ENCODE data around the gene RAB44. TPM values are rescaled to one million over a fixed set of nuclear protein-coding genes. Genes with fewer than 3 reads are reported as not detected.

RAB44 gene
- polyA plus RNA-seq, 2 of the 4 experiments (the other 2 are of a cell fraction) = 0.04 to 0.09 TPM

DNA sequence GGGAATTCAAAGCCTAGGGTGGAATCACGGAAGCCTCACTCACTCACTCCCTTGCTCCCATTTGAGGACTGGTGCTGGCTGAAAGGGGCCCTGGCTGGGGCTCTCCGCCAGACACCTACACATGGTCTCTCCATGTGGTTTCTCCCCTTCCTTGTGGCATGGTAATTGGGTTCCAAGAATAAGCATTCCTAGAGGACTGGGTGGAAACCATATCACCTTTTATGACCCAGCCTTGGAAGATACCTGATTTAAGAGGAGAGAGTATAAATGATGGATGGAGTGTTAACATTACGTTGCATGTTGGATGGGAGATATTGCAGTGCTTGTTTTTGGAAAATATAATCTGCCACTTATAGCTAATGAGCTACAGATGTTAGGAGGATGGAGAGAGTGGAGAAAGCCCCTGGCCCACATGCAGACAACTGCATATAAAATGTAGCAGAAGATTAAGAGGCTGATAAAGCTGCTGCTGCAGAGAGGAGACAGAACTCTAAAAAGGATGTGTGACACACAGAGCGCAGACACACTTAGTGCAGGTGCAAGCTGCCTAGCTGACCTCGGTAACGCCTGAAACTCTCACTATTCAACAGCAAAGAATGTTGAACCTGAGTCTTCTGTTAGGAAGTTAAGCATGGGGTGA lies 42.4 kb upstream of the RAB44 start:
- POLR2A ChIA-PET = interaction anchor here (1.7 kb wide), 1 partner anchor 24 kb away, joined by 4 read pairs; the partner anchor contains the start of gene CDKN1A
- no peak overlapping the region for H3K4me2 ChIP-seq
- no peaks in the 10 kb centered on the region for H3K9me3 ChIP-seq
- H3K4me1 ChIP-seq = peaks cover 8% of the 10 kb centered on the region; the same call in 1 of the 3 replicates
- H3K27ac ChIP-seq = no peak overlapping the region
- WGBS (ENCODE audit: missing lambda C conversion rate) = 73% methylated on average over 6 of the region's 6 CpGs
- CTCF ChIA-PET = interaction anchor here (0.6 to 1.0 kb wide), 2 partner anchors 9 to 32 kb away, joined by 3 read pairs; no protein-coding TSS in a partner anchor
- no peak for ATAC-seq
- no peak for FAIRE-seq
- no peak overlapping the region for H3K4me3 ChIP-seq
- no peak for TF ChIP-seq RFX5 (IDR thresholded peaks at IDR 0.05)
- no peak for TF ChIP-seq ZSCAN20 (CRISPR knock-in tag; IDR thresholded peaks at IDR 0.05)
- TF ChIP-seq TP53 (CRISPR knock-in tag; IDR thresholded peaks at IDR 0.05) = no peak
- TF ChIP-seq CEBPB (IDR thresholded peaks at IDR 0.05) = no peak
- no peak for TF ChIP-seq CBX2 (IDR thresholded peaks at IDR 0.05; ENCODE audit: borderline replicate concordance, low read depth)
- no peak for TF ChIP-seq NR3C1 (IDR thresholded peaks at IDR 0.05)
- DNase-seq (ENCODE audit: low read depth in 1 of 2, low spot score in 1 of 2) = no peak

DNA sequence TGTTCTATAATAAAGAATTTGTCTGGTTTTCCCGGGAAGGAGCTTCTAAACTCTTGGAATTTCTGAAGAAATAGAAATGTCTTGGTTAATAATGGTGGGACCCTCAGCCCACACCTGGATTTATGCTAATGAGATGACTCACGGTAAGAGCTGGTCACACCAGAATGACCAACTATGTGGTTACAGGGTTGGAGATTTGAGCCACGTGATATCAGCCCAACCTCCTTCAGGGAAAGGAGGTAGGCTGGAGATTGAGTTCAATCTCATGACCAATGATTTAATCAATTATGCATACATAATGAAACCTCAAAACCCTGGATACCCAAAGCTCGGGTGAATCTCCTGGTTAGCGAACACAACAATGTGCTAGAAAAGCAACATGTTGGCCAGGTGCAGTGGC lies 41.2 kb upstream of the RAB44 start:
- no peak overlapping the region for H3K27ac ChIP-seq
- peaks cover 8% of the 10 kb centered on the region; the same call in 1 of the 3 replicates for H3K4me1 ChIP-seq
- WGBS (ENCODE audit: missing lambda C conversion rate) = 60% methylated on average over 5 of the region's 5 CpGs
- ChIA-PET POLR2A (interaction anchor here (1.2 kb wide), 1 partner anchor 11 kb away, joined by 3 read pairs; no protein-coding TSS in a partner anchor), CTCF (interaction anchor here (0.5 to 1.7 kb wide), 7 partner anchors 10 to 793 kb away, joined by 3 to 6 read pairs (median 3); no protein-coding TSS in a partner anchor)
- H3K4me2 ChIP-seq = no peak overlapping the region
- no peak for FAIRE-seq
- TF ChIP-seq, protein P1, sequence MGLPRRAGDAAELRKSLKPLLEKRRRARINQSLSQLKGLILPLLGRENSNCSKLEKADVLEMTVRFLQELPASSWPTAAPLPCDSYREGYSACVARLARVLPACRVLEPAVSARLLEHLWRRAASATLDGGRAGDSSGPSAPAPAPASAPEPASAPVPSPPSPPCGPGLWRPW (IDR thresholded peaks at IDR 0.05) = no peak
- TF ChIP-seq NR3C1 (IDR thresholded peaks at IDR 0.05) (no peak), SMC3 (IDR thresholded peaks at IDR 0.05) (no peak), HOXB5 (CRISPR knock-in tag; IDR thresholded peaks at IDR 0.05) (no peak), RFX5 (IDR thresholded peaks at IDR 0.05) (no peak), RCOR1 (IDR thresholded peaks at IDR 0.05; ENCODE audit: low read depth, low read length) (no peak), TP53 (CRISPR knock-in tag; IDR thresholded peaks at IDR 0.05) (no peak), RAD21 (conservative IDR thresholded peaks at IDR 0.05 in 1 of 2, IDR thresholded peaks at IDR 0.05 in 1 of 2) (no peak)
- TF ChIP-seq, protein P2, sequence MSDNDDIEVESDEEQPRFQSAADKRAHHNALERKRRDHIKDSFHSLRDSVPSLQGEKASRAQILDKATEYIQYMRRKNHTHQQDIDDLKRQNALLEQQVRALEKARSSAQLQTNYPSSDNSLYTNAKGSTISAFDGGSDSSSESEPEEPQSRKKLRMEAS (IDR thresholded peaks at IDR 0.05) = no peak
- no peak for DNase-seq (ENCODE audit: low read depth in 1 of 2, low spot score in 1 of 2)
- no peak overlapping the region for H3K4me3 ChIP-seq
- no peak for ATAC-seq
- no peaks in the 10 kb centered on the region for H3K9me3 ChIP-seq

DNA sequence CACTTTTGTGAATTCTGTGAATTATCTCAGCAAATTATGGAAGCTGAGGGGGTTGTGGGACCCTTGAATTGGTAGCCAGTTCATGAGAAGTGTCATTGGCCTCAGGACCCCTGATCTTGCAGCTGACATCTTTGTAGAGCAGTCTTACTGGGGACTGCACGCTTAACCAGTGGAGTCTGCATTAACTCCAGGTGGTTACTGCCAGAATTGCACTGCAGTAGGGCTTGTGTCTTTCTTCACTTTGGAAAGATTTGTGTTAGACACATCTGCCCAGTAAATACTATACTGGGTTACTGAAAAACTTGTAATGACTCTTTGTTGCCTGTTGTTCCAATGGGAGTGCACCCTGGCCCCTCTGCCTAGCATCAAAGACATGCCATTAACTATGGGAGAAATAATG lies 40.4 kb upstream of the RAB44 start:
- DNase-seq (ENCODE audit: low read depth in 1 of 2, low spot score in 1 of 2) = no peak
- whole genome bisulfite sequencing (ENCODE audit: missing lambda C conversion rate) = 82% methylated on average over 1 of the region's 1 CpG
- FAIRE-seq = no peak
- Histone ChIP-seq H3K4me1 (peaks cover 8% of the 10 kb centered on the region; the same call in 1 of the 3 replicates), H3K27ac (peak overlapping the region in 1 of 2 experiments; percentile 41; a peak in 1 of 6 replicates), H3K9me3 (no peaks in the 10 kb centered on the region), H3K4me3 (no peak overlapping the region), H3K4me2 (no peak overlapping the region)
- ChIA-PET CTCF (interaction anchor here (1.0 to 1.7 kb wide), 7 partner anchors 9 to 67 kb away, joined by 3 to 6 read pairs (median 3); no protein-coding TSS in a partner anchor), POLR2A (interaction anchor here (1.2 kb wide), 1 partner anchor 10 kb away, joined by 3 read pairs; no protein-coding TSS in a partner anchor)
- TF ChIP-seq EP300 (IDR thresholded peaks at IDR 0.05) = no peak
- TF ChIP-seq PHF8 (IDR thresholded peaks at IDR 0.05; ENCODE audit: borderline replicate concordance, low read depth) = no peak
- TF ChIP-seq, protein P3, sequence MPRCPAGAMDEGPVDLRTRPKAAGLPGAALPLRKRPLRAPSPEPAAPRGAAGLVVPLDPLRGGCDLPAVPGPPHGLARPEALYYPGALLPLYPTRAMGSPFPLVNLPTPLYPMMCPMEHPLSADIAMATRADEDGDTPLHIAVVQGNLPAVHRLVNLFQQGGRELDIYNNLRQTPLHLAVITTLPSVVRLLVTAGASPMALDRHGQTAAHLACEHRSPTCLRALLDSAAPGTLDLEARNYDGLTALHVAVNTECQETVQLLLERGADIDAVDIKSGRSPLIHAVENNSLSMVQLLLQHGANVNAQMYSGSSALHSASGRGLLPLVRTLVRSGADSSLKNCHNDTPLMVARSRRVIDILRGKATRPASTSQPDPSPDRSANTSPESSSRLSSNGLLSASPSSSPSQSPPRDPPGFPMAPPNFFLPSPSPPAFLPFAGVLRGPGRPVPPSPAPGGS (IDR thresholded peaks at IDR 0.05) = no peak
- TF ChIP-seq HOXB13 (CRISPR knock-in tag; IDR thresholded peaks at IDR 0.05; ENCODE audit: low read depth) = no peak
- TF ChIP-seq ZNF302 (CRISPR knock-in tag; IDR thresholded peaks at IDR 0.05) = no peak
- TF ChIP-seq, protein P2 (IDR thresholded peaks at IDR 0.05) = no peak
- no peak for TF ChIP-seq KDM5A (IDR thresholded peaks at IDR 0.05)
- no peak for TF ChIP-seq NR3C1 (IDR thresholded peaks at IDR 0.05)
- TF ChIP-seq, protein P4, sequence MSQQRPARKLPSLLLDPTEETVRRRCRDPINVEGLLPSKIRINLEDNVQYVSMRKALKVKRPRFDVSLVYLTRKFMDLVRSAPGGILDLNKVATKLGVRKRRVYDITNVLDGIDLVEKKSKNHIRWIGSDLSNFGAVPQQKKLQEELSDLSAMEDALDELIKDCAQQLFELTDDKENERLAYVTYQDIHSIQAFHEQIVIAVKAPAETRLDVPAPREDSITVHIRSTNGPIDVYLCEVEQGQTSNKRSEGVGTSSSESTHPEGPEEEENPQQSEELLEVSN (IDR thresholded peaks at IDR 0.05; ENCODE audit: borderline replicate concordance, low read depth) = no peak
- TF ChIP-seq, protein P5, sequence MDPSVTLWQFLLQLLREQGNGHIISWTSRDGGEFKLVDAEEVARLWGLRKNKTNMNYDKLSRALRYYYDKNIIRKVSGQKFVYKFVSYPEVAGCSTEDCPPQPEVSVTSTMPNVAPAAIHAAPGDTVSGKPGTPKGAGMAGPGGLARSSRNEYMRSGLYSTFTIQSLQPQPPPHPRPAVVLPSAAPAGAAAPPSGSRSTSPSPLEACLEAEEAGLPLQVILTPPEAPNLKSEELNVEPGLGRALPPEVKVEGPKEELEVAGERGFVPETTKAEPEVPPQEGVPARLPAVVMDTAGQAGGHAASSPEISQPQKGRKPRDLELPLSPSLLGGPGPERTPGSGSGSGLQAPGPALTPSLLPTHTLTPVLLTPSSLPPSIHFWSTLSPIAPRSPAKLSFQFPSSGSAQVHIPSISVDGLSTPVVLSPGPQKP (IDR thresholded peaks at IDR 0.05; ENCODE audit: low read depth, low read length) = no peak
- TF ChIP-seq NFE2L2 (conservative IDR thresholded peaks at IDR 0.05; ENCODE audit: low read length) = no peak
- TF ChIP-seq MAZ (IDR thresholded peaks at IDR 0.05; ENCODE audit: borderline replicate concordance, low read depth, low read length) = no peak
- TF ChIP-seq ZSCAN20 (CRISPR knock-in tag; IDR thresholded peaks at IDR 0.05) = no peak
- no peak for TF ChIP-seq CHD2 (IDR thresholded peaks at IDR 0.05; ENCODE audit: low read length, partially characterized antibody)
- TF ChIP-seq NPAS2 (CRISPR knock-in tag; IDR thresholded peaks at IDR 0.05; ENCODE audit: borderline replicate concordance) = no peak
- TF ChIP-seq RAD21 (conservative IDR thresholded peaks at IDR 0.05 in 1 of 2, IDR thresholded peaks at IDR 0.05 in 1 of 2) = no peak
- TF ChIP-seq CBX8 (IDR thresholded peaks at IDR 0.05) = no peak
- no peak for TF ChIP-seq RARB (CRISPR knock-in tag; IDR thresholded peaks at IDR 0.05)
- TF ChIP-seq EHF (CRISPR knock-in tag; IDR thresholded peaks at IDR 0.05) = no peak
- peak; percentile 68 to 75; a peak in 5 of 6 replicates for ATAC-seq
